COLO829 (cell line): ENCODE results near the gene MLLT1.
A peak's percentile ranks its signal among the peaks of the same experiment; 100 is the strongest.
"Not testable (repeated sequence)": the region's sequence is repeated elsewhere in the genome, so short reads cannot be mapped to it uniquely, and the experiment has no call there.

ENCODE experiments used
- DNase-seq: peaks from one replicate; pipeline ENCODE4 v3.0.0; 2012; ENCODE audit warnings: low spot score

The MLLT1 gene

GRCh38 chr19:6279931-6280591 is at the start of gene MLLT1:
Gene MLLT1, minus strand, starts transcription at chr19:6279975. Its CDS starts 191 bp downstream, at chr19:6279784.
- DNase-seq: peak; percentile 94

- DNase-seq: no peak
These were observed 47.0 kb upstream of the MLLT1 start for GRCh38 chr19:6326815-6327214.

- DNase-seq: no peak
These were observed 45.8 kb upstream of the MLLT1 start for GRCh38 chr19:6325614-6326013.

- DNase-seq: no peak
These were observed 45.0 kb upstream of the MLLT1 start for GRCh38 chr19:6324757-6325156.

GRCh38 chr19:6322284-6322683 is 42.5 kb upstream of the MLLT1 start:
- DNase-seq: no peak

- DNase-seq: no peak
These were observed 39.6 kb upstream of the MLLT1 start for GRCh38 chr19:6319376-6319775.

GRCh38 chr19:6318772-6319171 is 39.0 kb upstream of the MLLT1 start:
- DNase-seq: no peak

- not testable (repeated sequence) for DNase-seq
These were observed 35.9 kb upstream of the MLLT1 start for GRCh38 chr19:6315646-6316045.

- DNase-seq: no peak
These were observed 33.7 kb upstream of the MLLT1 start for GRCh38 chr19:6313398-6313969.

GRCh38 chr19:6312018-6312417 is 32.2 kb upstream of the MLLT1 start:
- no peak for DNase-seq

GRCh38 chr19:6298413-6298812 is 18.6 kb upstream of the MLLT1 start:
- DNase-seq: no peak

- no peak for DNase-seq
These were observed 17.4 kb upstream of the MLLT1 start for GRCh38 chr19:6297202-6297601.

- no peak for DNase-seq
These were observed 12.2 kb upstream of the MLLT1 start for GRCh38 chr19:6292006-6292405.

- DNase-seq: no peak
These were observed 9.0 kb upstream of the MLLT1 start for GRCh38 chr19:6288737-6289136.

- no peak for DNase-seq
These were observed 7.6 kb upstream of the MLLT1 start for GRCh38 chr19:6287269-6287885.

- no peak for DNase-seq
These were observed 6.9 kb upstream of the MLLT1 start for GRCh38 chr19:6286676-6287075.

- DNase-seq: not testable (repeated sequence)
These were observed 2.6 kb upstream of the MLLT1 start for GRCh38 chr19:6282393-6282792.

- DNase-seq: no peak
These were observed 200 bp downstream of the MLLT1 start for GRCh38 chr19:6279620-6279930.

GRCh38 chr19:6278740-6279619 is 795 bp downstream of the MLLT1 start:
- DNase-seq: no peak

- DNase-seq: no peak
These were observed 1.7 kb downstream of the MLLT1 start for GRCh38 chr19:6278051-6278450.

GRCh38 chr19:6276447-6276846 is 3.3 kb downstream of the MLLT1 start:
- DNase-seq: no peak

GRCh38 chr19:6275170-6275744 is 4.5 kb downstream of the MLLT1 start:
- no peak for DNase-seq
